Activated T-cell treated with anti-CD3 and anti-CD28 coated beads, Interleukin-2, amount 50 U/mL, for 4 hours (primary cell): ENCODE results near the gene PTH2. TPM values are rescaled to one million over a fixed set of nuclear protein-coding genes. Genes with fewer than 3 reads are reported as not detected.

Experiments used
- ATAC-seq, 2 donors: fragments of 200-7000 bp; cut with Tn5 transposase; one replicate each; pipeline ENCODE4 v1.10.0; 2021
- DNase-seq: peaks from one replicate; pipeline ENCODE4 v3.0.0-alpha.2; 2020
- H3K27me3 Mint-ChIP-seq: one replicate; pipeline ENCODE4 v1.8.0; 2021; ENCODE audit warnings: low read depth, mixed read lengths
- H3K36me3 Mint-ChIP-seq: one replicate; pipeline ENCODE4 v1.8.0; 2022; ENCODE audit warnings: mixed read lengths; ENCODE audit not compliant: insufficient read depth
- H3K4me1 Mint-ChIP-seq: one replicate; pipeline ENCODE4 v1.8.0; 2021; ENCODE audit warnings: low read depth, mixed read lengths
- H3K4me3 Mint-ChIP-seq: one replicate; pipeline ENCODE4 v1.8.0; 2021; ENCODE audit warnings: mild to moderate bottlenecking, moderate library complexity, mixed read lengths
- H3K9me3 Mint-ChIP-seq: one replicate; pipeline ENCODE4 v1.8.0; 2021; ENCODE audit warnings: mixed read lengths
- total RNA-seq, 3 donors: library from RNA; stranded (reverse); gene quantifications; one replicate each; pipeline ENCODE4 v1.2.1, GENCODE V29; 2021

PTH2 gene
- total RNA-seq, 3 donors from 2014 or later, result not detected

DNA sequence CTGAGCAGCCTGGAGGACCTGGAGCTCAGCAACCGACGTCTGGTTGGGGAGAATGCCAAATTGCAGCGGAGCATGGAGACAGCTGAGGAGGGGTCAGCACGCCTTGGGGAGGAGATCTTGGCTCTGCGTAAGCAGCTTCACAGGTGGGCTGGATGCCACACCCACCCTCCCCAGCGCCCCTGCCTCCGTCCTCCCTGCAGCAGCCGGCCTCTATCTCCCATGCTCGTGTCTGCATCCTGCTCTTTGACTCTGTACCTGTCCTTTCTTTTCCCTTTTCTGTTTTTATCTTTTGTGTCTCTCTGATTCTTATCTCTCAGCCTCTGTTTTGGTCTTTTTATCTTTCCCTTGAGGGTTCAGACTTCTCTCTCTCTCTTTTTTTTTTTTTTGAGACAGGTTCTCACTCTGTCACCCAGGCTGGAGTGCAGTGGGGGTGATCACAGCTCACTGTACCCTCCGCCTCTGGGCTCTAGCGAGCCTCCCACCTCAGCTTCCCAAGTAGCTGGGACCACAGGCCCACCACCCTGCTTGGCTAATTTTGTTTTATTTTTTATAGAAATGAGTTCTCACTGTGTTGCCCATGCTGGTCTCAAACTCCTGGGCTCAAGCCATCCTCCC lies 25.1 kb downstream of the PTH2 start:
- Mint-ChIP-seq H3K36me3 (no peaks in the 10 kb centered on the region), H3K9me3 (no peaks in the 10 kb centered on the region), H3K27me3 (no peaks in the 10 kb centered on the region), H3K4me1 (peaks cover 16% of the 10 kb centered on the region), H3K4me3 (no peak overlapping the region)
- no peak for ATAC-seq
- no peak for DNase-seq

DNA sequence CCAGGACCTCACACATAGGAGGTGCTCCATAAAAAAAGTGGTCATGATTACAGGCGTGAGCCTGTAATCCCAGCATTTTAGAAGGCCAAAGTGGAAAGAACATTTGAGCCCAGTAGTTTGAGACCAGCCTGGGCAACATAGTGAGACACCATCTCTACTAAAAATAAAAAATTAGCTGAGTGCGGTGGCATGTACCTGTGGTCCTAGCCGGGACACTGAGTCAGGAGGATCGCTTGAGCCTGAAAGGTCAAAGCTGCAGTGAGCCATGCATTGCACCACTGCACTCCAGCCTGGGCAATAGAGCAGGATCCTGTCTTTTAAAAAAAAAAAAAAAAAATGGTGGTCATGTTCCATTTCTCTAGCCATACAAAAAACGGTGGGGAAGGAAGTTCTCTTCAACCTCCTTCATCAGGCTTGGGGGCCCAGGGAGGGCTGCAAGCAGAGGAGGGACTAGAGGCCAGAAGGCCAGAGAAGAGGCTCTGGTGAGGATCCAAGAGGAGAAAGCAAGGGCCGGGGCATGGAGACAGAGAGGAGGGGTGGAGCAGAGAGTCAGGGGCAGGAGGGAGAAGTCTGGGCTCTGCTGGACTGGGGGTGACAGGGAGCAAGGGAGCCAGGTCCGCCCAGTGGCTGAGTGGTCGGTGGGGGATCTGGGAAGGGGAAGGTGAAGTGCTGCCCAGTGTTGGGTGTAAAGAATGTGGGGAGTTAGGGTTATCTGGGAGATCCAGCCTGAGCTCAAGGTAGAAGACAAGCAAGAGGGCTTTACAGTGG lies 26.3 kb downstream of the PTH2 start:
- ATAC-seq (no peak), DNase-seq (no peak)
- Mint-ChIP-seq H3K4me1 (peaks cover 19% of the 10 kb centered on the region), H3K9me3 (no peaks in the 10 kb centered on the region), H3K36me3 (no peaks in the 10 kb centered on the region), H3K4me3 (no peak overlapping the region), H3K27me3 (peaks cover 2% of the 10 kb centered on the region)

DNA sequence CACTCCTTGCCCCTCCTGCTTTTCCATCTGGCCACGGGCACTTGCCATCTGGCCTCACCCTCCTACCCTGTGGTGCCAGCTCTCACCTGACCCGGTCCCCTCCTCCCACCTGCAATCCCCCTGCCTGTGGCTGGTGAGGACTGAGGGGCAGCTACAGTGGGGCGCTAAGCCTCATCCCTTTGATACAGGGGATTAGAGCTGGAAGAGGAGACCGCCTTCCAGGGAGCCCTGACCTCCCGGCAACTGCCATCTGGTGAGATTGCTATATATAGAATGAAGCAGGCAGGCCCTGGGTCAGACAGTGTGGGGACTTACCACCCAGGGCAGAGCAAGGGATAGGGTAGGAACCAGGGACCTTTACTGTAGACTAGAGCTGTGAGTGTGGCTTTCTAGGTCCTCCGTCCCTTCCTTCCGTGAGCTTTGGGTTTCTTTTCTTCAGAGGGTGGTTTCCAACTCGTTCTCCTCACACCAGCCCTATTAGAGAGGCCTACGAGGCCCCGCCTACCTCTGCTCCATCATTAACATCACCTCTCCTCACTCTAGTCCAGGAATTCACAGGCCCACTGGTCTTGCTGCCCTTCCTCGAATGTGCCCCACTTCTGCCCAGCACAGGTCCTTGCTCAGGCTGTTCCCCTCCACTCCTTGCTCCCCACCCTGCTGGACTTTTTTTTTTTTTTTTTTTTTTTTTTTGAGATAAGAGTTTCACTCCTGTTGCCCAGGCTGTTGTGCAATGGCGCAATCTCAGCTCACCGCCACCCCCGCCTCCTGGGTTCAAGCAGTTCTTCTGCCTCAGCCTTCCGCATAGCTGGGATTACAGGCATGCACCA lies 27.4 kb downstream of the PTH2 start:
- ATAC-seq (no peak), DNase-seq (no peak)
- Mint-ChIP-seq H3K9me3 (no peaks in the 10 kb centered on the region), H3K4me1 (peaks cover 24% of the 10 kb centered on the region), H3K27me3 (peaks cover 2% of the 10 kb centered on the region), H3K4me3 (no peak overlapping the region), H3K36me3 (no peaks in the 10 kb centered on the region)

DNA sequence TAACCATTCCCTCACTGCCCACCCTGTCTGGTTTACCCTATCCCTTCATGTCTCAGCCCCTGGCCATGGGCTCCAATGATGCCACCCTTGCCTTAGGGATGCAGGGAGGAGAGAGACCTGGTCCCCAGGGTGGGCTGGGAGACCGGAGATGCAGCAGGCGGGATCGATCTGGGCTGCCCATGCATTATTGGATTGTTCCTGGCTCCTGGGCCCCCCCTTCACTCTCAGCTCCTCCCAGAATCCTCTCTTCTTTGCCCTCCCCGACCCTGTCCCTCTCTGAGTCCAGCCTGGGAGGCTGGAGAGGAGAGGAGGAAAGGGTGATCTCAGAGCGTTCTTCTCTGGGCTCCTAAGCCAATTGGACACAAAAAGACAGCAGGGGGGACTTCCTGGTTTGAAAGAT lies 29.4 kb downstream of the PTH2 start:
- ATAC-seq, result no peak
- Mint-ChIP-seq H3K36me3 (no peaks in the 10 kb centered on the region), H3K9me3 (no peaks in the 10 kb centered on the region), H3K27me3 (peaks cover 2% of the 10 kb centered on the region), H3K4me3 (no peak overlapping the region), H3K4me1 (peaks cover 21% of the 10 kb centered on the region)
- no peak for DNase-seq

DNA sequence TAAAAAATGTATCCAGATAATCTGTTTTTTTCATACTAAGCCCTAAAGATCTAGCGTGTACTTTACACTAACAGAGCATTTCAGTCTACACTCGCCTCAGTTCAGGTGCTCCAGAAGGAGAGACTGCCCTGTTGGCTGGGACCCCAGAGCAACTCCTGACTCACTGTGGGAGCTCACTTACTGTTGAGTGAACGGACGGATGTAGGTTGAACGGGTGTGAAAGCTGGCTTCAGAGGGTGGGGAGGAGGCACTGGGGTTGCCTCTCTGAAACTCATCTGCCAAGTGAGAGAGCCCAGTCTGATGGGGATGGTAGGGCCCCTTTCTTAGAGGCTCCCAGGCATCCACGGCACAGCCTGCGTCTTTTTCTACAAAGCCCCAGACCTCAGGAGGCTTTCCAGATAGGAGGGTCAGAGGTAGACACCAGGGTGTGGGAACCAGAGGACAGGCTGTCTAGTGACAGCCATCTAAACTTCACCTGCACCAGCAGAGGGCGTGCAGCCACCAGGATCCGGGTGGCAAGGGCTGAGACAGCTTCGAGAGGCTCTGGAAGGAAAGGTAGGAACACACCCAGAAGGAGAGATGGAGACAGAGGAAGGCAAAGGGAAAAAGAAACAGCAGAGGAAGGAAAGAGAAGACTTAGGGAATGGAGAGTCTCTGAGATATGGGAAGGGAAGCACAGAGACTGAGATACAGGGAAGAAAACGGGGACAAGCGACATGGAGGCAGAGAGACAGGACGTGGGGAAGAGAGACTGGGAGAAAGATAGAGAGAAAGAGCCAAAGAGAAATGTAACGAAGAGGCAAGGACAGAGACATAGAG lies 31.5 kb downstream of the PTH2 start:
- peak; percentile 87 to 94 for ATAC-seq
- Mint-ChIP-seq H3K27me3 (peaks cover 2% of the 10 kb centered on the region), H3K4me3 (no peak overlapping the region), H3K9me3 (no peaks in the 10 kb centered on the region), H3K36me3 (no peaks in the 10 kb centered on the region), H3K4me1 (peaks cover 15% of the 10 kb centered on the region)
- DNase-seq, result peak; percentile 78

DNA sequence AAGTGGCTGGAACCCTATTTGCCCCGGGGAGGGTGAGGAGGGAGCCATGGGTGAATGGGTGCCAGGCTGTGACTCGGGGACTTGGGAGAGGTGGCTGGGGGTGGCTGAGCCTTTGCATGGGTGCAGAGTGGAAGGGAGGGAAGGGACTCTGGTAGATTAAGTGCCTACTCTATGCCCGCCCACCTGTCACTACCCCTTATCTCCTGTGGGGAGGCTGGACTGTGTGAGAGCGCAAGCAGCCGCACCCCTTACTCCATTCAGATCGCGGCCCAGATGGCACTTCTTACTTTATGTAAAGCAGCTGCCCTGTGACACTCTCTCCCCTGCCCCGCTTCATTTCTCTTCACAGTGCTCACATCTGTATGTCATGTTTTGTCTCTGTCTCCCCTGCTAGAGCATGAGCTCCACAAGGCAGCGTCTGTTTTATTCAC lies 32.3 kb downstream of the PTH2 start:
- Mint-ChIP-seq H3K4me3 (no peak overlapping the region), H3K9me3 (no peaks in the 10 kb centered on the region), H3K36me3 (no peaks in the 10 kb centered on the region), H3K4me1 (peaks cover 15% of the 10 kb centered on the region), H3K27me3 (peaks cover 2% of the 10 kb centered on the region)
- DNase-seq (no peak), ATAC-seq (no peak)

DNA sequence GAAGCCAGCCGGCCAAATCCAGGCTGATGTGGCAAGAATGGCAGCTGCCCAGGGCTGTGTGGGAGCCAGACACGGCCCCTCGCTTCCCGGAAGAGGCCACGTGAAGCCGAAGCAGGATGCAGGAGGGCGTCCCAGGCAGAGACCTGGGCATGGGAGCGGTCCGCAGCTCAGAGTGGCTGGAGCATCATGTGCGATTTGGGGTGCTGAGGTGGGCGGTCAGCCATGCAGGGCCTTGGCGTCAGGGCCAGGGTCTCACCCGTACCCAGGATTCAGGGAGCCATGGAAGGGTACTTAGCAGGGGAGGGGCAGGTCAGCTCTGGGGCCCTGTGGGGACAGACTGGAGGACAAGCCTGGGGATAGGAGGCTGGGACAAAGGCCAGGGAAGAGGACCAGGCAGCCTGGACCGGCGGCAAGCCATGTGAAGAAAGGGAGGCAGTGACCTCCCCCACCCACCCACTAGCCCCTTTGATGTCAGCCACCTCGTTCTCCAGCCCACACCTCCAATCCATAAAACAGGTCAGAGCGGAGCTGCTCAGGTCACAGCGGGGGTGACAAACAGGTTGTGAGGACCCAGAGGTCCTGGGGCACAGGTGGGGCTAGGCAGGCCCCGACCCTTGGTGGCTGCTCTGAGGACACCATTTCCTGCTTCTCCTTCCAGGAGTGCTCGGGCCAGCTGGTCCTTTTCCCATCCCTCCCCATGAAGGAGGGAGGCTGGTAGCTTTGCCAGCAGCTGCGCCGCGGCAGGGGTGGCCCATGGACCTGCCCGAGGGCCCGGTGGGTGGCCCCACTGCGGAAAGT lies 32.9 kb downstream of the PTH2 start:
- Mint-ChIP-seq H3K36me3 (no peaks in the 10 kb centered on the region), H3K4me1 (peaks cover 15% of the 10 kb centered on the region), H3K27me3 (peaks cover 2% of the 10 kb centered on the region), H3K9me3 (no peaks in the 10 kb centered on the region), H3K4me3 (no peak overlapping the region)
- no peak for DNase-seq
- no peak for ATAC-seq

DNA sequence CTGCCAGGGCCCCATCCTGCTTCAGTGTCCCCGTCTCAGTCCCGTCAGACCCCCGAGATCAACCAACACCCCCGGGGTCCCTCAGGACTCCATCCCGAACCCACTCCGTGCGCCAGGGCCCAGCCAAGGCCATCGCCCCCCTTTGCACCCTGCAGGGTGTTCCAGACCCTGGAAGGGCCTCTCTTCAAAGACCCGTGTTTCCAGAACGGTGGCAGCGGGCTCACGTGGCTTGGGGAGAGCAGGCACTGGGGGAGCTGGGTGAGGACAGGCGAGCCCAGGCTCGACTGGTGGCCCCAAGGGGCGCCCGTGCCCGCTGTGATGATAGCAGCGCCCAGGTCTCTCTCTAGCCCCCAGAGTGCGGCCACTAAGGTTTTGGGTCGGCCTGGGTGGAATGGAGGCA lies 33.8 kb downstream of the PTH2 start:
- Mint-ChIP-seq H3K4me3 (no peak overlapping the region), H3K27me3 (peaks cover 2% of the 10 kb centered on the region), H3K36me3 (no peaks in the 10 kb centered on the region), H3K4me1 (peaks cover 15% of the 10 kb centered on the region), H3K9me3 (no peaks in the 10 kb centered on the region)
- DNase-seq, result no peak
- no peak for ATAC-seq

DNA sequence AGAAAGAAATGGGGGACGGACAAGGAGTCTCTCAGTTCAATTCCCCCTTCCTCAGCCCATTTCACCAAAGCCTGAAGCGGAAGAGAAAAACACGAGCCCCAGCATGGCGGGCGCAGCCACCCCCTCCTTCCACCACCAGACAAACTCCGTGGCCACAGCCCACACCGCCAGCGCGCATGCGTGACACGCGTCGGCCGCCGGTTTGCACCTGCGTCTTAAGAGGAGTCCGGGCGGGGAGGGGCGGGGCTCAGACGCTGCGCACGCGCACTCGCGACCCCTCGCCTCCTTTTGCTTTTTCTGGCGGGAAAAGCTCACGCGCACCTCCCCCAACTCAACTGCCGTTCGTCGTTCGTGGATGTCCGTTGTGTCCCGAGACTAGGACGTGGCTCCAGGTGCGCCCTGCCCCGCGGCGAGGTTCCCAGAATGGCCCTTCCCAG lies 35.3 kb downstream of the PTH2 start, which contains the start of gene KASH5:
KASH5 (plus strand) TSS at position 314 of the 437 bp plus-strand sequence. CDS start 2,635 bp downstream, outside the sequence.
- ATAC-seq (peak; percentile 64 to 88), DNase-seq (peak; percentile 81)
- H3K4me1 Mint-ChIP-seq, result peaks cover 15% of the 10 kb centered on the region
- peaks cover 2% of the 10 kb centered on the region for H3K27me3 Mint-ChIP-seq
- H3K9me3 Mint-ChIP-seq, result no peaks in the 10 kb centered on the region
- no peaks in the 10 kb centered on the region for H3K36me3 Mint-ChIP-seq
- H3K4me3 Mint-ChIP-seq, result peak within 1 kb of the TSS; percentile 62

DNA sequence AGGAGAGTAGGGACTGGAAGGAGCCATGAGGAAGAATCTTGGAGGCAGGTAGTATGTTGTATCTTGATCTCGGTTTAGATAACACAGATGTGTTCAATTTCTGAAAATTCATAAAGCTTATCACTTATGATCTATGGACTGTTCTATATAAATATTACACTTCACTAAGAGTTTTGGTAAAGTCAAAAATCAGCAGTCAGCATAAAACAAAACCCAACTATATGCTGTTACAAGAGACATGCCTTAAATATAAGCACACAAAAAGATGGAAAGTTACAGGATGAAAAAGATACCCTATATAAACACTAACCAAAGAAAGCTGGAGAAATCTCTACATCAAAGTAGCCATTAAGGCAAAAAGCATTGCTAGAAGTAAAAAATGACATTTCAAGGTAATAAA lies 39.6 kb downstream of the PTH2 start:
- Mint-ChIP-seq H3K27me3 (peaks cover 2% of the 10 kb centered on the region), H3K9me3 (peaks cover 5% of the 10 kb centered on the region), H3K36me3 (peaks cover 2% of the 10 kb centered on the region), H3K4me3 (no peak overlapping the region), H3K4me1 (peaks cover 6% of the 10 kb centered on the region)
- DNase-seq (no peak), ATAC-seq (no peak)

DNA sequence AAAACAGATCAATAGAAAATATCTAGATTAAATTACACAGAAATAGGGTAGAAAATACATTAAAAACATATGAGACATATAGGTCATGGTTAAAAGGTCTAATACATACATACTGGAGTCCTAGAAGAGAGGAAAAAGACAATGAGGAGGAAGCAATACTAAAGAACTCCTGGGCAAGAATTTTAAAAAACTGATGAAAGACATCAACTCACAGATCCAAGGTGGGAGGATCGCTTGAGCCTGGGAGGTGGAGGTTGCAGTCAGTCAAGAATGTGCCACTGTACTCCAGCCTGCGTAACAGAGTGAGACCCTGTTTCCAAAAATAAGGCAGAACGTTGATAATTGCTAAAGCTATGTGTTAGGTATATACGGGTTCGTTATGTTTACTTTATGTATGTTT lies 40.6 kb downstream of the PTH2 start:
- ATAC-seq, result no peak
- Mint-ChIP-seq H3K4me1 (peaks cover 1% of the 10 kb centered on the region), H3K4me3 (no peak overlapping the region), H3K9me3 (peaks cover 5% of the 10 kb centered on the region), H3K27me3 (peaks cover 4% of the 10 kb centered on the region), H3K36me3 (peaks cover 2% of the 10 kb centered on the region)
- DNase-seq, result no peak

DNA sequence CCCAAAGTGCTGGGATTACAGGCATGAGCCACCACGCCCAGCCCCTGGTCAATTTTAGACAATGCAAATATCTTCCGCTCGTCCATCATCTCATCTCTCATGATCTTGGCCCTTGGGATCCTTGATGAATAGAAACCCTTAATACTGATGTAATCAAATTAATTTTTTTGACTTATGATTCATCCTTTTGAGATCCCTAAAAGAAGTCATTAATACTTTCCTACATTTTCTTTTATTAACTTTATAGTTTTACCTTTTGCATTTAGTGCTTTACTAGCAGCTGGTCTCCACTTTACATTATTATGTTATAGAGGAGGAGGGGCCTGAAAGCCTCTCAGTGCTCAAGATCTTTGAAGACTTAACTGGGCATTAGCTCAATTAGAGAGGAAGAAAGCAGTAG lies 42.9 kb downstream of the PTH2 start:
- Mint-ChIP-seq H3K36me3 (peaks cover 2% of the 10 kb centered on the region), H3K27me3 (peaks cover 10% of the 10 kb centered on the region), H3K9me3 (peaks cover 5% of the 10 kb centered on the region), H3K4me1 (no peaks in the 10 kb centered on the region), H3K4me3 (no peak overlapping the region)
- DNase-seq, result no peak
- no peak for ATAC-seq

DNA sequence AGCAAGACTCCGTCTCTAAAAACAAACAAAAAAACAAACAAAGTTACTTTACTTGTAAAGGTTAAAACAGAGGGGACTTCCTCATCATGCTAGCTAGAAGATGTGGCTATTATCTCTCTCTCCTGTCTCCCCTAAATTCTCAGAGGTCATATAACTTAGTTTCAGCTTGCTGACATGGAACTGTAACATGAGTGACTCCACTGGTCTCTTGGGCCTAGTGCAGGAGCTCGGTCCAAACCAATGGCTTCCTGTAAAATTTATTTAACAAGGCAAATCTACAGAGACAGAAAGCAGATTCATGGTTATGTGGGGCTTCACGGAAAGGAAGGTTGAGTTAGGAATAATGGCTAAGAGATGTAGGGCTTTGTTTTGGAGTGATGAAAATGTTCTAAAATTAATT lies 44.7 kb downstream of the PTH2 start:
- Mint-ChIP-seq H3K9me3 (peaks cover 5% of the 10 kb centered on the region), H3K4me3 (no peak overlapping the region), H3K36me3 (peaks cover 2% of the 10 kb centered on the region), H3K27me3 (peaks cover 10% of the 10 kb centered on the region), H3K4me1 (no peaks in the 10 kb centered on the region)
- no peak for ATAC-seq
- no peak for DNase-seq
